Fibroblast of pulmonary artery (primary cell): ENCODE measurements around the gene ZNF438.

Source experiments
- DNase-seq: peaks from one replicate; pipeline ENCODE4 v3.0.0-alpha.2; 2010; ENCODE audit warnings: low read depth
- H3K4me3 ChIP-seq: replicated peaks from 2 replicates; pipeline ENCODE4 v1.5.1; 2011; ENCODE audit warnings: low read depth, mild to moderate bottlenecking, control low read depth, low read length, moderate library complexity
- CTCF ChIP-seq: IDR thresholded peaks from 2 replicates; pipeline ENCODE4 v1.5.1; 2011; ENCODE audit warnings: mild to moderate bottlenecking, control low read depth, low read length, inconsistent platforms; ENCODE audit errors: missing control alignments

ZNF438 gene

GRCh38 chr10:30830315-30831230 lies 201.1 kb downstream of the ZNF438 start:
- H3K4me3 ChIP-seq: no peak overlapping the region
- no peak for TF ChIP-seq CTCF
- no peak for DNase-seq

- DNase-seq: peak; percentile 53
- TF ChIP-seq CTCF: no peak
Observed at GRCh38 chr10:30829901-30830300, 201.8 kb downstream of the ZNF438 start.

GRCh38 chr10:30828680-30829079 lies 203.0 kb downstream of the ZNF438 start:
- DNase-seq: peak; percentile 66
- no peak overlapping the region for H3K4me3 ChIP-seq
- TF ChIP-seq CTCF: no peak

More at GRCh38 chr10:30829901-30830300, 201.8 kb downstream of the ZNF438 start:
- H3K4me3 ChIP-seq: no peak overlapping the region

GRCh38 chr10:30828164-30828563 lies 203.5 kb downstream of the ZNF438 start:
- no peak for TF ChIP-seq CTCF
- no peak for DNase-seq
- no peak overlapping the region for H3K4me3 ChIP-seq

- TF ChIP-seq CTCF: no peak
- H3K4me3 ChIP-seq: no peak overlapping the region
- peak; percentile 79 for DNase-seq
Observed at GRCh38 chr10:30827531-30828120, 204.0 kb downstream of the ZNF438 start.

- TF ChIP-seq CTCF: no peak
- DNase-seq: no peak
- H3K4me3 ChIP-seq: no peak overlapping the region
Observed at GRCh38 chr10:30826679-30827078, 205.0 kb downstream of the ZNF438 start.
